GM23338 (cell line): ENCODE results near the gene BEST2. TPM values are rescaled to one million over a fixed set of nuclear protein-coding genes. Genes with fewer than 3 reads are reported as not detected.

Experiments used
- ATAC-seq: fragments of 200-7000 bp; cut with Tn5 transposase; 3 replicates; pipeline ENCODE4 v1.9.1; 2020
- DNase-seq: peaks from one replicate; pipeline ENCODE4 v3.0.0-alpha.2; 2015; ENCODE audit warnings: low spot score
- H2AFZ ChIP-seq: fragments of 200-600 bp; sonication (generic); 2 replicates; pipeline ENCODE4 v1.8.0; 2016; ENCODE audit warnings: antibody characterized with exemption, mild to moderate bottlenecking, moderate library complexity
- H3F3A ChIP-seq: fragments of 200-600 bp; sonication (generic); replicated peaks from 2 replicates; pipeline ENCODE4 v1.8.0; 2017; ENCODE audit warnings: antibody characterized with exemption, mixed run types, low read depth
- H3K27ac ChIP-seq: fragments of 200-600 bp; sonication (generic); 2 replicates; pipeline ENCODE4 v1.6.1; 2016; ENCODE audit warnings: low read depth
- H3K27me3 ChIP-seq: fragments of 200-600 bp; sonication (generic); 2 replicates; pipeline ENCODE4 v1.8.0; 2016; ENCODE audit warnings: mild to moderate bottlenecking, mixed run types, moderate library complexity; ENCODE audit not compliant: insufficient read depth
- H3K36me3 ChIP-seq: fragments of 200-600 bp; sonication (generic); 2 replicates; pipeline ENCODE4 v1.8.0; 2016; ENCODE audit warnings: mild to moderate bottlenecking; ENCODE audit not compliant: insufficient read depth
- H3K4me1 ChIP-seq: fragments of 200-600 bp; sonication (generic); 2 replicates; pipeline ENCODE4 v1.8.0; 2016; ENCODE audit warnings: mild to moderate bottlenecking, moderate library complexity; ENCODE audit not compliant: insufficient read depth
- H3K4me2 ChIP-seq: fragments of 200-600 bp; sonication (generic); 2 replicates; pipeline ENCODE4 v1.7.1; 2017; ENCODE audit warnings: mixed run types
- H3K4me3 ChIP-seq: fragments of 200-600 bp; sonication (generic); 2 replicates; pipeline ENCODE4 v1.6.1; 2016; ENCODE audit warnings: mixed run types
- H3K79me2 ChIP-seq: fragments of 200-600 bp; sonication (generic); replicated peaks from 2 replicates; pipeline ENCODE4 v1.8.0; 2017; ENCODE audit warnings: mild to moderate bottlenecking; ENCODE audit not compliant: insufficient read depth
- H3K9me2 ChIP-seq: fragments of 200-600 bp; sonication (generic); 2 replicates; pipeline ENCODE4 v1.8.0; 2017; ENCODE audit not compliant: insufficient read depth
- H4K20me1 ChIP-seq: fragments of 200-600 bp; sonication (generic); replicated peaks from 2 replicates; pipeline ENCODE4 v1.8.0; 2017; ENCODE audit warnings: mild to moderate bottlenecking; ENCODE audit not compliant: insufficient read depth
- H3K27ac Mint-ChIP-seq: 2 replicates; pipeline ENCODE4 v1.8.0; 2020; ENCODE audit warnings: inconsistent platforms, mild to moderate bottlenecking, moderate library complexity, mixed read lengths
- H3K27me3 Mint-ChIP-seq: 3 replicates; pipeline ENCODE4 v1.8.0; 2022; ENCODE audit warnings: low read depth, mild to moderate bottlenecking, moderate library complexity, mixed read lengths, inconsistent platforms; ENCODE audit not compliant: insufficient read depth, poor library complexity
- H3K36me3 Mint-ChIP-seq: 3 replicates; pipeline ENCODE4 v1.8.0; 2021; ENCODE audit warnings: low read depth, mild to moderate bottlenecking, inconsistent platforms, moderate library complexity, mixed read lengths
- H3K4me1 Mint-ChIP-seq: 3 replicates; pipeline ENCODE4 v1.8.0; 2020; ENCODE audit warnings: mild to moderate bottlenecking, inconsistent platforms, mixed read lengths
- H3K4me3 Mint-ChIP-seq: 3 replicates; pipeline ENCODE4 v1.8.0; 2021; ENCODE audit warnings: moderate library complexity, mild to moderate bottlenecking, inconsistent platforms, mixed read lengths
- H3K9me3 Mint-ChIP-seq: 3 replicates; pipeline ENCODE4 v1.8.0; 2020; ENCODE audit warnings: moderate library complexity, mild to moderate bottlenecking, inconsistent platforms, mixed read lengths
- CREB1 ChIP-seq: fragments of 250-450 bp; sonication (Bioruptor Pico); IDR thresholded peaks from 2 replicates; pipeline ENCODE4 v1.5.0; 2020; ENCODE audit warnings: low read depth, mild to moderate bottlenecking, moderate library complexity
- EZH2 ChIP-seq: fragments of 200-600 bp; sonication (generic); IDR thresholded peaks from one replicate; pipeline ENCODE4 v1.8.0; 2017; ENCODE audit warnings: antibody characterized with exemption, mild to moderate bottlenecking, low read depth; ENCODE audit not compliant: unreplicated experiment
- EZH2phosphoT487 ChIP-seq: fragments of 200-600 bp; sonication (generic); IDR thresholded peaks from one replicate; pipeline ENCODE4 v1.8.1; 2018; ENCODE audit warnings: antibody characterized with exemption; ENCODE audit not compliant: unreplicated experiment
- POLR2AphosphoS5 ChIP-seq: IDR thresholded peaks from 2 replicates; pipeline ENCODE4 v1.6.1; 2016; ENCODE audit warnings: antibody characterized with exemption, low read depth
- STAT1 ChIP-seq: IDR thresholded peaks from one replicate; pipeline ENCODE4 v1.6.1; 2016; ENCODE audit warnings: antibody characterized with exemption; ENCODE audit not compliant: unreplicated experiment
- polyA plus RNA-seq: library from polyadenylated mRNA; unstranded; fragments of >200 nt; fragmentation: Nextera tagmentation; extraction: Ambion mirVana; gene quantifications from 2 replicates; pipeline ENCODE4 v1.2.1, GENCODE V29; 2016
- total RNA-seq: library from RNA; depleted of rRNA; stranded (reverse); fragments of >200 nt; shearing (Covaris generic); gene quantifications from 2 replicates; pipeline ENCODE4 v1.2.3, GENCODE V29; 2014
- TF ChIP-seq, protein P1 (sequence below): IDR thresholded peaks from one replicate; pipeline ENCODE4 v1.6.1; 2018; ENCODE audit warnings: antibody characterized with exemption; ENCODE audit not compliant: unreplicated experiment
- TF ChIP-seq, protein P2 (sequence below), 2 experiments: fragments of 200-600 bp in 1 of 2; sonication (generic) in 1 of 2; conservative IDR thresholded peaks; 2 replicates each; pipeline versions ENCODE4 v1.5.1 to v1.6.1; 2016 to 2017; ENCODE audit warnings: antibody characterized with exemption in 2 of 2, low read depth in 2 of 2, mild to moderate bottlenecking in 2 of 2, moderate library complexity in 1 of 2
- TF ChIP-seq, protein P3 (sequence below): IDR thresholded peaks from 2 replicates; pipeline ENCODE4 v1.6.1; 2016; ENCODE audit warnings: antibody characterized with exemption
- TF ChIP-seq, protein P4 (sequence below): fragments of 250-450 bp; sonication (Bioruptor Pico); IDR thresholded peaks from 2 replicates; pipeline ENCODE4 v1.5.0; 2020; ENCODE audit warnings: mild to moderate bottlenecking, moderate library complexity

BEST2 gene
- total and polyA plus RNA-seq, 2 experiments from 2014 or later: 1.2 to 10.4 TPM

DNA sequence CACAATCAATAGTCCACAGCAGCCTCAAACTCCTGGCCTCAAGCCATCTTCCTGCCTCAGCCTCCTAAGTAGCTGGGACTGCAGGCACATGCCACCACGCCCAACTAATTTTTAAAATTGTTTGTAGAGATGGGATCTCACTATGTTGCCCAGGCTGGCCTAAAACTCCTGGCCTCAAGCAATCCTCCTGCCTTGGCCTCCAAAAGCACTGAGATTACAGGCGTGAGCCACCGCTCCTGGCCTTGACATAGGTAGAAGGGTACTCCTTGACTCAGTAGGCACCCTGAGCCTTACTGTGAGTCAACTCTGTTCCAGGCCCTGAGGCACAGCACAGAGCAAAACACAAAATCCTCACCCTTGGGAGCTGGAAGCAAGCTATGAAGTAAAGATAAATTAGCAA, 35.7 kb upstream of the BEST2 start (continued):
- TF ChIP-seq, protein P1, sequence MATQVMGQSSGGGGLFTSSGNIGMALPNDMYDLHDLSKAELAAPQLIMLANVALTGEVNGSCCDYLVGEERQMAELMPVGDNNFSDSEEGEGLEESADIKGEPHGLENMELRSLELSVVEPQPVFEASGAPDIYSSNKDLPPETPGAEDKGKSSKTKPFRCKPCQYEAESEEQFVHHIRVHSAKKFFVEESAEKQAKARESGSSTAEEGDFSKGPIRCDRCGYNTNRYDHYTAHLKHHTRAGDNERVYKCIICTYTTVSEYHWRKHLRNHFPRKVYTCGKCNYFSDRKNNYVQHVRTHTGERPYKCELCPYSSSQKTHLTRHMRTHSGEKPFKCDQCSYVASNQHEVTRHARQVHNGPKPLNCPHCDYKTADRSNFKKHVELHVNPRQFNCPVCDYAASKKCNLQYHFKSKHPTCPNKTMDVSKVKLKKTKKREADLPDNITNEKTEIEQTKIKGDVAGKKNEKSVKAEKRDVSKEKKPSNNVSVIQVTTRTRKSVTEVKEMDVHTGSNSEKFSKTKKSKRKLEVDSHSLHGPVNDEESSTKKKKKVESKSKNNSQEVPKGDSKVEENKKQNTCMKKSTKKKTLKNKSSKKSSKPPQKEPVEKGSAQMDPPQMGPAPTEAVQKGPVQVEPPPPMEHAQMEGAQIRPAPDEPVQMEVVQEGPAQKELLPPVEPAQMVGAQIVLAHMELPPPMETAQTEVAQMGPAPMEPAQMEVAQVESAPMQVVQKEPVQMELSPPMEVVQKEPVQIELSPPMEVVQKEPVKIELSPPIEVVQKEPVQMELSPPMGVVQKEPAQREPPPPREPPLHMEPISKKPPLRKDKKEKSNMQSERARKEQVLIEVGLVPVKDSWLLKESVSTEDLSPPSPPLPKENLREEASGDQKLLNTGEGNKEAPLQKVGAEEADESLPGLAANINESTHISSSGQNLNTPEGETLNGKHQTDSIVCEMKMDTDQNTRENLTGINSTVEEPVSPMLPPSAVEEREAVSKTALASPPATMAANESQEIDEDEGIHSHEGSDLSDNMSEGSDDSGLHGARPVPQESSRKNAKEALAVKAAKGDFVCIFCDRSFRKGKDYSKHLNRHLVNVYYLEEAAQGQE: no peak

DNA sequence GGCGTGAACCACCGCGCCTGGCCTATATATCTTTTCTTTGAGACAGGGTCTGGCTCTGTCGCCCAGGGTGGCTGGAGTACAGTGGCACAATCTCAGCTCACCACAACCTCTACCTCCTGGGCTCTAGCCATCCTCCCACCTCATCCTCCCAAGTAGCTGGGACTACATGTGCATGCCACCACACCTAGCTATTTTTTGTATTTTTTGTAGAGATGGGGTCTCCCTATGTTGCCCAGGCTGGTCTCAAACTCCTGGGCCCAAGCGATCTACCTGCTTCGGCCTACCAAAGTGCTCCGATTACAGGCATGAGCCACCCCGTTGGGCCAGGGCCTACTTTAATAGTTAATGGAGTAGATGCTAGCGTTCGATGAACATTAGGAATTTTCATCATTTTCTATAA, 31.3 kb upstream of the BEST2 start:
- Histone ChIP-seq H3K4me1 (peaks cover 9% of the 10 kb centered on the region; the same call in 1 of the 2 replicates), H4K20me1 (peaks cover 36% of the 10 kb centered on the region), H3K9me2 (no peaks in the 10 kb centered on the region), H3K36me3 (peaks cover 23% of the 10 kb centered on the region), H2AFZ (no peak overlapping the region), H3K4me2 (peak overlapping the region; percentile 100), H3K27ac (peak overlapping the region; percentile 55; the same call in 1 of the 2 replicates), H3K4me3 (peak overlapping the region; percentile 80), H3K79me2 (peaks cover 83% of the 10 kb centered on the region), H3K27me3 (no peaks in the 10 kb centered on the region), H3F3A (peaks cover 39% of the 10 kb centered on the region)
- Mint-ChIP-seq H3K4me1 (peaks cover 8% of the 10 kb centered on the region), H3K9me3 (peaks cover 4% of the 10 kb centered on the region; the same call in 1 of the 3 replicates), H3K27me3 (peaks cover 27% of the 10 kb centered on the region), H3K36me3 (peaks cover 55% of the 10 kb centered on the region), H3K4me3 (peak overlapping the region; percentile 91), H3K27ac (no peak overlapping the region)
- ATAC-seq (no peak), DNase-seq (no peak)
- TF ChIP-seq, protein P2, sequence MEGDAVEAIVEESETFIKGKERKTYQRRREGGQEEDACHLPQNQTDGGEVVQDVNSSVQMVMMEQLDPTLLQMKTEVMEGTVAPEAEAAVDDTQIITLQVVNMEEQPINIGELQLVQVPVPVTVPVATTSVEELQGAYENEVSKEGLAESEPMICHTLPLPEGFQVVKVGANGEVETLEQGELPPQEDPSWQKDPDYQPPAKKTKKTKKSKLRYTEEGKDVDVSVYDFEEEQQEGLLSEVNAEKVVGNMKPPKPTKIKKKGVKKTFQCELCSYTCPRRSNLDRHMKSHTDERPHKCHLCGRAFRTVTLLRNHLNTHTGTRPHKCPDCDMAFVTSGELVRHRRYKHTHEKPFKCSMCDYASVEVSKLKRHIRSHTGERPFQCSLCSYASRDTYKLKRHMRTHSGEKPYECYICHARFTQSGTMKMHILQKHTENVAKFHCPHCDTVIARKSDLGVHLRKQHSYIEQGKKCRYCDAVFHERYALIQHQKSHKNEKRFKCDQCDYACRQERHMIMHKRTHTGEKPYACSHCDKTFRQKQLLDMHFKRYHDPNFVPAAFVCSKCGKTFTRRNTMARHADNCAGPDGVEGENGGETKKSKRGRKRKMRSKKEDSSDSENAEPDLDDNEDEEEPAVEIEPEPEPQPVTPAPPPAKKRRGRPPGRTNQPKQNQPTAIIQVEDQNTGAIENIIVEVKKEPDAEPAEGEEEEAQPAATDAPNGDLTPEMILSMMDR (conservative IDR thresholded peaks at IDR 0.05; ENCODE audit: low read depth in 2 of 2): no peak
- TF ChIP-seq, protein P3, sequence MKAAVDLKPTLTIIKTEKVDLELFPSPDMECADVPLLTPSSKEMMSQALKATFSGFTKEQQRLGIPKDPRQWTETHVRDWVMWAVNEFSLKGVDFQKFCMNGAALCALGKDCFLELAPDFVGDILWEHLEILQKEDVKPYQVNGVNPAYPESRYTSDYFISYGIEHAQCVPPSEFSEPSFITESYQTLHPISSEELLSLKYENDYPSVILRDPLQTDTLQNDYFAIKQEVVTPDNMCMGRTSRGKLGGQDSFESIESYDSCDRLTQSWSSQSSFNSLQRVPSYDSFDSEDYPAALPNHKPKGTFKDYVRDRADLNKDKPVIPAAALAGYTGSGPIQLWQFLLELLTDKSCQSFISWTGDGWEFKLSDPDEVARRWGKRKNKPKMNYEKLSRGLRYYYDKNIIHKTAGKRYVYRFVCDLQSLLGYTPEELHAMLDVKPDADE: no peak
- TF ChIP-seq, protein P4, sequence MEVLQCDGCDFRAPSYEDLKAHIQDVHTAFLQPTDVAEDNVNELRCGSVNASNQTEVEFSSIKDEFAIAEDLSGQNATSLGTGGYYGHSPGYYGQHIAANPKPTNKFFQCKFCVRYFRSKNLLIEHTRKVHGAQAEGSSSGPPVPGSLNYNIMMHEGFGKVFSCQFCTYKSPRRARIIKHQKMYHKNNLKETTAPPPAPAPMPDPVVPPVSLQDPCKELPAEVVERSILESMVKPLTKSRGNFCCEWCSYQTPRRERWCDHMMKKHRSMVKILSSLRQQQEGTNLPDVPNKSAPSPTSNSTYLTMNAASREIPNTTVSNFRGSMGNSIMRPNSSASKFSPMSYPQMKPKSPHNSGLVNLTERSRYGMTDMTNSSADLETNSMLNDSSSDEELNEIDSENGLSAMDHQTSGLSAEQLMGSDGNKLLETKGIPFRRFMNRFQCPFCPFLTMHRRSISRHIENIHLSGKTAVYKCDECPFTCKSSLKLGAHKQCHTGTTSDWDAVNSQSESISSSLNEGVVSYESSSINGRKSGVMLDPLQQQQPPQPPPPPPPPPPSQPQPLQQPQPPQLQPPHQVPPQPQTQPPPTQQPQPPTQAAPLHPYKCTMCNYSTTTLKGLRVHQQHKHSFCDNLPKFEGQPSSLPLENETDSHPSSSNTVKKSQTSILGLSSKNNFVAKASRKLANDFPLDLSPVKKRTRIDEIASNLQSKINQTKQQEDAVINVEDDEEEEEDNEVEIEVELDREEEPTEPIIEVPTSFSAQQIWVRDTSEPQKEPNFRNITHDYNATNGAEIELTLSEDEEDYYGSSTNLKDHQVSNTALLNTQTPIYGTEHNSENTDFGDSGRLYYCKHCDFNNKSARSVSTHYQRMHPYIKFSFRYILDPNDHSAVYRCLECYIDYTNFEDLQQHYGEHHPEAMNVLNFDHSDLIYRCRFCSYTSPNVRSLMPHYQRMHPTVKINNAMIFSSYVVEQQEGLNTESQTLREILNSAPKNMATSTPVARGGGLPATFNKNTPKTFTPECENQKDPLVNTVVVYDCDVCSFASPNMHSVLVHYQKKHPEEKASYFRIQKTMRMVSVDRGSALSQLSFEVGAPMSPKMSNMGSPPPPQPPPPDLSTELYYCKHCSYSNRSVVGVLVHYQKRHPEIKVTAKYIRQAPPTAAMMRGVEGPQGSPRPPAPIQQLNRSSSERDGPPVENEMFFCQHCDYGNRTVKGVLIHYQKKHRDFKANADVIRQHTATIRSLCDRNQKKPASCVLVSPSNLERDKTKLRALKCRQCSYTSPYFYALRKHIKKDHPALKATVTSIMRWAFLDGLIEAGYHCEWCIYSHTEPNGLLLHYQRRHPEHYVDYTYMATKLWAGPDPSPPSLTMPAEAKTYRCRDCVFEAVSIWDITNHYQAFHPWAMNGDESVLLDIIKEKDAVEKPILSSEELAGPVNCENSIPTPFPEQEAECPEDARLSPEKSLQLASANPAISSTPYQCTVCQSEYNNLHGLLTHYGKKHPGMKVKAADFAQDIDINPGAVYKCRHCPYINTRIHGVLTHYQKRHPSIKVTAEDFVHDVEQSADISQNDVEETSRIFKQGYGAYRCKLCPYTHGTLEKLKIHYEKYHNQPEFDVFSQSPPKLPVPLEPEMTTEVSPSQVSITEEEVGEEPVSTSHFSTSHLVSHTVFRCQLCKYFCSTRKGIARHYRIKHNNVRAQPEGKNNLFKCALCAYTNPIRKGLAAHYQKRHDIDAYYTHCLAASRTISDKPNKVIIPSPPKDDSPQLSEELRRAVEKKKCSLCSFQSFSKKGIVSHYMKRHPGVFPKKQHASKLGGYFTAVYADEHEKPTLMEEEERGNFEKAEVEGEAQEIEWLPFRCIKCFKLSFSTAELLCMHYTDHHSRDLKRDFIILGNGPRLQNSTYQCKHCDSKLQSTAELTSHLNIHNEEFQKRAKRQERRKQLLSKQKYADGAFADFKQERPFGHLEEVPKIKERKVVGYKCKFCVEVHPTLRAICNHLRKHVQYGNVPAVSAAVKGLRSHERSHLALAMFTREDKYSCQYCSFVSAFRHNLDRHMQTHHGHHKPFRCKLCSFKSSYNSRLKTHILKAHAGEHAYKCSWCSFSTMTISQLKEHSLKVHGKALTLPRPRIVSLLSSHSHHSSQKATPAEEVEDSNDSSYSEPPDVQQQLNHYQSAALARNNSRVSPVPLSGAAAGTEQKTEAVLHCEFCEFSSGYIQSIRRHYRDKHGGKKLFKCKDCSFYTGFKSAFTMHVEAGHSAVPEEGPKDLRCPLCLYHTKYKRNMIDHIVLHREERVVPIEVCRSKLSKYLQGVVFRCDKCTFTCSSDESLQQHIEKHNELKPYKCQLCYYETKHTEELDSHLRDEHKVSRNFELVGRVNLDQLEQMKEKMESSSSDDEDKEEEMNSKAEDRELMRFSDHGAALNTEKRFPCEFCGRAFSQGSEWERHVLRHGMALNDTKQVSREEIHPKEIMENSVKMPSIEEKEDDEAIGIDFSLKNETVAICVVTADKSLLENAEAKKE (CRISPR knock-in tag): no peak
- TF ChIP-seq STAT1 (no peak), POLR2AphosphoS5 (no peak), EZH2phosphoT487 (no peak), EZH2 (no peak), CREB1 (CRISPR knock-in tag) (no peak)
